Liver (tissue), 3 donors: ENCODE results near the gene EVA1C.

Experiments used
- FOXA1 ChIP-seq: IDR thresholded peaks from 2 replicates; pipeline ENCODE4 v1.6.1; 2016; ENCODE audit warnings: antibody characterized with exemption
- GABPA ChIP-seq, 2 donors: IDR thresholded peaks in 1 of 2; conservative IDR thresholded peaks in 1 of 2; 2 replicates each; pipeline ENCODE4 v1.6.1; 2016; ENCODE audit warnings: antibody characterized with exemption in 2 of 2, mild to moderate bottlenecking in 1 of 2, moderate library complexity in 1 of 2
- HNF4A ChIP-seq, 2 donors: conservative IDR thresholded peaks; 2 replicates each; pipeline ENCODE4 v1.6.1; 2016; ENCODE audit warnings: antibody characterized with exemption in 2 of 2, mild to moderate bottlenecking in 2 of 2
- JUND ChIP-seq, 2 donors: IDR thresholded peaks; 2 replicates each; pipeline ENCODE4 v1.6.1; 2016; ENCODE audit warnings: antibody characterized with exemption in 2 of 2
- SP1 ChIP-seq: IDR thresholded peaks from 2 replicates; pipeline ENCODE4 v1.6.1; 2018; ENCODE audit warnings: antibody characterized with exemption, mild to moderate bottlenecking
- TF ChIP-seq, protein P1 (sequence below): IDR thresholded peaks from 2 replicates; pipeline ENCODE4 v1.6.1; 2016; ENCODE audit warnings: antibody characterized with exemption
- TF ChIP-seq, protein P2 (sequence below): fragments of 150-350 bp; IDR thresholded peaks from 2 replicates; pipeline ENCODE4 v1.5.1; 2017; ENCODE audit warnings: improper control_type of control experiment, low read depth, low read length; ENCODE audit not compliant: missing input control
- TF ChIP-seq, protein P3 (sequence below): IDR thresholded peaks from 2 replicates; pipeline ENCODE4 v1.6.1; 2016; ENCODE audit warnings: antibody characterized with exemption
- TF ChIP-seq, protein P4 (sequence below): IDR thresholded peaks from 2 replicates; pipeline ENCODE4 v1.6.1; 2016; ENCODE audit warnings: antibody characterized with exemption, mild to moderate bottlenecking
- donor health status: healthy.
- donor health status: healthy.

DNA sequence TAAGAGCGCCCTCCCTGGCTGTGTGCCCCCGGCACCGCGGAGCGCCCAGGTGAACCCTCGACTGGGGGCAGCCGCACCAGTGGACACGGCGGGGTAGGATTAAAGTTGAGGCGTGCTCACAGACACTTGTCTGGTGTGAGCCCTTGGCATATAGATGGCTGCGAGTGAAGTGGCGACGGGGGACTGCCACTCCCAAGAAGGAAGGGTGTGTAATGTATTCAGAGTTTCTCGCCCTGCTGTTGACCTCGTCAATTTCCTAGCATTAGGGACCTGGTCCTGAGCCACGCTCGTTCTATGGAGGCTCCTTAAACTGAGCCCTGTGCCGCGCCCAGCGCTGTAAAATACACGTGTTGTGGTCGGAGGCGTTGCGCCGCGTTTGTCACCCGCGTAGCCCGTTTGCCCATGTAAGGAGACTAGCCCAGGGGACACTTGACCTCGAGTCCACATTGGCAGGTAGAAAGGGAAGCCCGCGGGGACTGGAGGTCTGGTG, 554 bp downstream of the EVA1C start:
- TF ChIP-seq, protein P1, sequence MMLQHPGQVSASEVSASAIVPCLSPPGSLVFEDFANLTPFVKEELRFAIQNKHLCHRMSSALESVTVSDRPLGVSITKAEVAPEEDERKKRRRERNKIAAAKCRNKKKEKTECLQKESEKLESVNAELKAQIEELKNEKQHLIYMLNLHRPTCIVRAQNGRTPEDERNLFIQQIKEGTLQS: no peak
- TF ChIP-seq, protein P2, sequence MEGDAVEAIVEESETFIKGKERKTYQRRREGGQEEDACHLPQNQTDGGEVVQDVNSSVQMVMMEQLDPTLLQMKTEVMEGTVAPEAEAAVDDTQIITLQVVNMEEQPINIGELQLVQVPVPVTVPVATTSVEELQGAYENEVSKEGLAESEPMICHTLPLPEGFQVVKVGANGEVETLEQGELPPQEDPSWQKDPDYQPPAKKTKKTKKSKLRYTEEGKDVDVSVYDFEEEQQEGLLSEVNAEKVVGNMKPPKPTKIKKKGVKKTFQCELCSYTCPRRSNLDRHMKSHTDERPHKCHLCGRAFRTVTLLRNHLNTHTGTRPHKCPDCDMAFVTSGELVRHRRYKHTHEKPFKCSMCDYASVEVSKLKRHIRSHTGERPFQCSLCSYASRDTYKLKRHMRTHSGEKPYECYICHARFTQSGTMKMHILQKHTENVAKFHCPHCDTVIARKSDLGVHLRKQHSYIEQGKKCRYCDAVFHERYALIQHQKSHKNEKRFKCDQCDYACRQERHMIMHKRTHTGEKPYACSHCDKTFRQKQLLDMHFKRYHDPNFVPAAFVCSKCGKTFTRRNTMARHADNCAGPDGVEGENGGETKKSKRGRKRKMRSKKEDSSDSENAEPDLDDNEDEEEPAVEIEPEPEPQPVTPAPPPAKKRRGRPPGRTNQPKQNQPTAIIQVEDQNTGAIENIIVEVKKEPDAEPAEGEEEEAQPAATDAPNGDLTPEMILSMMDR: no peak
- TF ChIP-seq, protein P3, sequence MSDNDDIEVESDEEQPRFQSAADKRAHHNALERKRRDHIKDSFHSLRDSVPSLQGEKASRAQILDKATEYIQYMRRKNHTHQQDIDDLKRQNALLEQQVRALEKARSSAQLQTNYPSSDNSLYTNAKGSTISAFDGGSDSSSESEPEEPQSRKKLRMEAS: no peak
- TF ChIP-seq SP1: no peak
- no peak for TF ChIP-seq HNF4A (conservative IDR thresholded peaks at IDR 0.05)
- TF ChIP-seq FOXA1: no peak
- no peak for TF ChIP-seq JUND (IDR thresholded peaks at IDR 0.05)
- TF ChIP-seq, protein P4, sequence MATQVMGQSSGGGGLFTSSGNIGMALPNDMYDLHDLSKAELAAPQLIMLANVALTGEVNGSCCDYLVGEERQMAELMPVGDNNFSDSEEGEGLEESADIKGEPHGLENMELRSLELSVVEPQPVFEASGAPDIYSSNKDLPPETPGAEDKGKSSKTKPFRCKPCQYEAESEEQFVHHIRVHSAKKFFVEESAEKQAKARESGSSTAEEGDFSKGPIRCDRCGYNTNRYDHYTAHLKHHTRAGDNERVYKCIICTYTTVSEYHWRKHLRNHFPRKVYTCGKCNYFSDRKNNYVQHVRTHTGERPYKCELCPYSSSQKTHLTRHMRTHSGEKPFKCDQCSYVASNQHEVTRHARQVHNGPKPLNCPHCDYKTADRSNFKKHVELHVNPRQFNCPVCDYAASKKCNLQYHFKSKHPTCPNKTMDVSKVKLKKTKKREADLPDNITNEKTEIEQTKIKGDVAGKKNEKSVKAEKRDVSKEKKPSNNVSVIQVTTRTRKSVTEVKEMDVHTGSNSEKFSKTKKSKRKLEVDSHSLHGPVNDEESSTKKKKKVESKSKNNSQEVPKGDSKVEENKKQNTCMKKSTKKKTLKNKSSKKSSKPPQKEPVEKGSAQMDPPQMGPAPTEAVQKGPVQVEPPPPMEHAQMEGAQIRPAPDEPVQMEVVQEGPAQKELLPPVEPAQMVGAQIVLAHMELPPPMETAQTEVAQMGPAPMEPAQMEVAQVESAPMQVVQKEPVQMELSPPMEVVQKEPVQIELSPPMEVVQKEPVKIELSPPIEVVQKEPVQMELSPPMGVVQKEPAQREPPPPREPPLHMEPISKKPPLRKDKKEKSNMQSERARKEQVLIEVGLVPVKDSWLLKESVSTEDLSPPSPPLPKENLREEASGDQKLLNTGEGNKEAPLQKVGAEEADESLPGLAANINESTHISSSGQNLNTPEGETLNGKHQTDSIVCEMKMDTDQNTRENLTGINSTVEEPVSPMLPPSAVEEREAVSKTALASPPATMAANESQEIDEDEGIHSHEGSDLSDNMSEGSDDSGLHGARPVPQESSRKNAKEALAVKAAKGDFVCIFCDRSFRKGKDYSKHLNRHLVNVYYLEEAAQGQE: no peak
- TF ChIP-seq GABPA (IDR thresholded peaks at IDR 0.05 in 1 of 2, conservative IDR thresholded peaks at IDR 0.05 in 1 of 2): no peak
